Gastrocnemius medialis (tissue), 4 donors: ENCODE measurements around the gene FAM124A. TPM values are rescaled to one million over a fixed set of nuclear protein-coding genes. Genes with fewer than 3 reads are reported as not detected.

Experiments
- ATAC-seq, 2 donors: fragments of 150-250 bp; one replicate each; pipeline ENCODE4 v1.9.1; 2016
- DNase-seq, 2 donors: peaks; one replicate each; pipeline ENCODE4 v3.0.0-alpha.2; 2019
- H3K27ac ChIP-seq, 4 donors: fragments of 200-600 bp; sonication (generic); 1 replicate in 1 of 4; 2 replicates in 3 of 4; pipeline ENCODE4 v1.5.1; 2016 to 2018; ENCODE audit warnings: mild to moderate bottlenecking in 2 of 4, moderate library complexity in 1 of 4
- H3K27me3 ChIP-seq, 3 donors: fragments of 200-600 bp; sonication (generic) in 2 of 3; 1 replicate in 1 of 3; 2 replicates in 2 of 3; pipeline versions ENCODE4 v1.5.1 to v1.6.0; 2016 to 2019; ENCODE audit warnings: mild to moderate bottlenecking in 1 of 3, moderate library complexity in 1 of 3
- H3K36me3 ChIP-seq, 2 donors: fragments of 200-600 bp; sonication (generic) in 1 of 2; one replicate each; pipeline ENCODE4 v1.5.1; 2017 to 2018
- H3K4me1 ChIP-seq, 2 donors: fragments of 200-600 bp; sonication (generic) in 1 of 2; one replicate each; pipeline ENCODE4 v1.5.1; 2016 to 2017; ENCODE audit warnings: mild to moderate bottlenecking in 2 of 2
- H3K4me3 ChIP-seq, 4 donors: fragments of 200-600 bp; sonication (generic) in 3 of 4; 1 replicate in 1 of 4; 2 replicates in 3 of 4; pipeline ENCODE4 v1.5.1; 2016 to 2019; ENCODE audit warnings: mild to moderate bottlenecking in 2 of 4
- H3K9me3 ChIP-seq, 3 donors: fragments of 200-600 bp; sonication (generic) in 2 of 3; 1 replicate in 1 of 3; 2 replicates in 2 of 3; pipeline ENCODE4 v1.5.1; 2016 to 2019
- POLR2A ChIP-seq, 2 donors: fragments of 450-650 bp; IDR thresholded peaks; one replicate each; pipeline ENCODE4 v1.6.1; 2017; ENCODE audit warnings: antibody characterized with exemption in 2 of 2, mild to moderate bottlenecking in 2 of 2, moderate library complexity in 2 of 2
- in situ Hi-C, 4 donors: fragments of 200-750 bp; cut with MboI; loops; one replicate each; pipeline versions ENCODE4 v1.15.0 to v1.8.0; 2017; ENCODE audit warnings: low sequenced_read_pairs in 4 of 4
- intact Hi-C: fragments of 100-400 bp; cut with DNase I; formaldehyde crosslinking; loops from one replicate; pipeline ENCODE4 v1.15.1; 2023; ENCODE audit warnings: low total_unique reads
- total RNA-seq, 4 donors: library from RNA; depleted of rRNA; stranded (reverse); fragments of >200 nt; gene quantifications; one replicate each; pipeline versions ENCODE4 v1.1.0 to v1.2.3, GENCODE V29; 2016
- TF ChIP-seq, protein P1 (sequence below), 5 experiments: fragments of 450-650 bp in 3 of 5; fragments of 200-600 bp in 2 of 5; sonication (generic) in 2 of 5; IDR thresholded peaks in 4 of 5; conservative IDR thresholded peaks in 1 of 5; 1 replicate in 4 of 5; 2 replicates in 1 of 5; pipeline ENCODE4 v1.5.1; 2016 to 2019; ENCODE audit warnings: antibody characterized with exemption in 5 of 5, mild to moderate bottlenecking in 3 of 5, moderate library complexity in 3 of 5

Gene FAM124A
- total RNA-seq, 4 donors from 2014 or later, result 0.66 to 2.0 (median 0.81) TPM

DNA sequence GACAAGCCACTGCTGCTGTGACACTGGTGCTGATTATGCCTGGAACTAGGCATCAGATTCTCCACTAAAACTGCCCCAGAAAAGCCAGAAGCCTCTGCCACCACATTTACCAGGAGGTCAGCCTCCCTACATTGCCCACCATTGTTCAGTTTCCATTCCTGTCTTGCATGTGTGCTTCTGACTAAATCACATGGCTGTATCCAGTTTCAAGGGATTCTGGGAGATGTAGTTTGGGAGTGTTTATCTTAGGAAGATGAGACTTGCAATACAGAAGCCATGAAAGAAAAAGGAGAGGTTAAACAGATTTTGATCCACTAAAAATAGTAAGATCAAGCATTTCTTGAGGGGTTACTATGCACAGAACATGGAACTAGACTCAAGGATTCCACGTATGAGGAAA lies 76.6 kb downstream of the FAM124A start:
- Histone ChIP-seq H3K4me3 (no peak overlapping the region), H3K27me3 (no peaks in the 10 kb centered on the region), H3K9me3 (no peaks in the 10 kb centered on the region), H3K4me1 (no peaks in the 10 kb centered on the region), H3K27ac (no peak overlapping the region), H3K36me3 (no peaks in the 10 kb centered on the region)
- ATAC-seq (no peak), DNase-seq (no peak)
- TF ChIP-seq POLR2A (IDR thresholded peaks at IDR 0.05), result no peak
- TF ChIP-seq, protein P1, sequence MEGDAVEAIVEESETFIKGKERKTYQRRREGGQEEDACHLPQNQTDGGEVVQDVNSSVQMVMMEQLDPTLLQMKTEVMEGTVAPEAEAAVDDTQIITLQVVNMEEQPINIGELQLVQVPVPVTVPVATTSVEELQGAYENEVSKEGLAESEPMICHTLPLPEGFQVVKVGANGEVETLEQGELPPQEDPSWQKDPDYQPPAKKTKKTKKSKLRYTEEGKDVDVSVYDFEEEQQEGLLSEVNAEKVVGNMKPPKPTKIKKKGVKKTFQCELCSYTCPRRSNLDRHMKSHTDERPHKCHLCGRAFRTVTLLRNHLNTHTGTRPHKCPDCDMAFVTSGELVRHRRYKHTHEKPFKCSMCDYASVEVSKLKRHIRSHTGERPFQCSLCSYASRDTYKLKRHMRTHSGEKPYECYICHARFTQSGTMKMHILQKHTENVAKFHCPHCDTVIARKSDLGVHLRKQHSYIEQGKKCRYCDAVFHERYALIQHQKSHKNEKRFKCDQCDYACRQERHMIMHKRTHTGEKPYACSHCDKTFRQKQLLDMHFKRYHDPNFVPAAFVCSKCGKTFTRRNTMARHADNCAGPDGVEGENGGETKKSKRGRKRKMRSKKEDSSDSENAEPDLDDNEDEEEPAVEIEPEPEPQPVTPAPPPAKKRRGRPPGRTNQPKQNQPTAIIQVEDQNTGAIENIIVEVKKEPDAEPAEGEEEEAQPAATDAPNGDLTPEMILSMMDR (IDR thresholded peaks at IDR 0.05 in 4 of 5, conservative IDR thresholded peaks at IDR 0.05 in 1 of 5), result no peak
- in situ Hi-C loops, result loop anchor here in 1 of 4 donors (25.0 kb wide), 1 partner anchor 187 kb away; the partner anchor contains the start of gene C13orf42
- intact Hi-C loops, result no loop called here

DNA sequence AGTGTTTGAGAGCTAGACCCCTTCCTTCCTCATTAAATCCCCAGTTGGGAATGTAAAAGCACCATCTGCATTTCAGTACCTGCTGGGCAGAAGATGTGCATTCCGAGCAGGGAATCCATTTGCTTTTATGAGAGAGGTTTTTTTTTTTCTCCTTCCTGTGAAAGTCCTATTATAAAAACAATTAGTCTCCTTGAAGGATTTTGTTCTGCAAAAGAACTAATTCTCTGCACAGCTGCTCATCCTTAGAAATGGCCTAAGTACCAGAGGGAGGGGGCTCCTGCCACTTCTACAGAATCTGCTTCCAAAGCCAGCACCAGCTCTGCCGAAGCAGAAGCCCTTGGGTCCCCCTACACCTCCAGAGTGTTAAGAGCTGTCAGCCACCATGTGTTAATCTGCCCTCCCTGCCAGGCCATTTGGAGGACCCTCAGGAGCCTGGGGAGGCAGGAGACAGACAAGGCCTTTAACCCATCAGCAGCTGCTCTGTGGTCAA lies 80.9 kb downstream of the FAM124A start:
- H3K4me1 ChIP-seq, result no peaks in the 10 kb centered on the region
- in situ Hi-C loops, result no loop called here
- no peak overlapping the region for H3K4me3 ChIP-seq
- ATAC-seq (no peak), DNase-seq (no peak)
- intact Hi-C loops, result no loop called here
- no peaks in the 10 kb centered on the region for H3K27me3 ChIP-seq
- TF ChIP-seq, protein P1 (IDR thresholded peaks at IDR 0.05 in 4 of 5, conservative IDR thresholded peaks at IDR 0.05 in 1 of 5), result no peak
- no peak for TF ChIP-seq POLR2A (IDR thresholded peaks at IDR 0.05)
- H3K9me3 ChIP-seq, result no peaks in the 10 kb centered on the region
- no peak overlapping the region for H3K27ac ChIP-seq
- no peaks in the 10 kb centered on the region for H3K36me3 ChIP-seq

DNA sequence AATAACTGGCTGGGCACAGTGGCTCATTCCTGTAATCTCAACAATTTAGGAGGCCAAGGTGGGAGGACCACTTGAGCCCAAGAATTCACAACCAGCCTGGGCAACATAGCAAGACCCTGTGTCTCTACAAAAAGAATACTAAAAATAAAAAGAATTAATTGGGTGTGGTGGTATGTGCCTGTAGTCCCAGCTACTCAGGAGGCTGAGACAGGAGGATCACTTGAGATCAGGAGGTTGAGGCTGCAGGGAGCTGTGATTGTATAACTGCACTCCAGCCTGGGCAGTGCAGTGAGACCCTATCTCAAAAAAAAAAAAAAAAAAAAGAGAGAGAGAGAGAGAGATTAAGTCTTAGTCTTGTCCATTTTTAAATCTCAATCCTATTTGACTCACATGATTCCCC lies 81.7 kb downstream of the FAM124A start:
- ATAC-seq, result no peak
- Histone ChIP-seq H3K9me3 (no peaks in the 10 kb centered on the region), H3K36me3 (no peaks in the 10 kb centered on the region), H3K27ac (no peak overlapping the region), H3K4me3 (no peak overlapping the region), H3K4me1 (no peaks in the 10 kb centered on the region), H3K27me3 (no peaks in the 10 kb centered on the region)
- intact Hi-C loops, result no loop called here
- TF ChIP-seq, protein P1 (IDR thresholded peaks at IDR 0.05 in 4 of 5, conservative IDR thresholded peaks at IDR 0.05 in 1 of 5), result no peak
- TF ChIP-seq POLR2A (IDR thresholded peaks at IDR 0.05), result no peak
- no peak for DNase-seq
- in situ Hi-C loops, result no loop called here

DNA sequence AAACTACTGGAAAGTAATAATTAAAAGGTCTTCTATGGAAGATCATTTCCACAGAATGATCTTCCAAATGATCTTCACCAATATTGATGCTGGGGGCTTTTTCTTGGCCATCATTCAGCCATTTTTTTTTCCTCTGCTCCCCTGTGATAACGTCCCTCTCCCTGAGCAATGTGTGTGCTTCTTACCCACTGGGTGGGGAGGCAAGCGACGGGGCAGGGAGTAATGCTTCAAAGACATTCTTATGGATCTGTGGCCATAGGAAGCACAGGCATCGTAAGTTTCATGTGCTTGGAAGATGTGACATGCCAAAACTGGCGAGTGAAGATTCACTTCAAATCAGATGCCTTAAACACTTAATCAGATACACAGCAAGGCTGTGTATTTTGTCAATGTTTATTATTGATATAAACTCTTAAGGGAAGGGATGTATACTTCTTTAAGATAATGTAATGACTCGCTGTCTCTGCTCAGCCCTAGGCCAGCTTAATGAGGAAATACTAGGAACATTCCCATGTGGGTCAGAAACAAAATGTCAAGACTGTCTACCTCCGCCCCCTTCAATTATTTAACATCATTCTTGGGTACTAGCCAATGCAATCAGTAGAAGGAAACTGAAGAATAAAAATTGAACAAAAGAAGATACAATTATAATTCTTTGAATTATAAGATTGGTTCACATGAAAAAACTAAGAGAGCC lies 83.2 kb downstream of the FAM124A start:
- no peak for DNase-seq
- Histone ChIP-seq H3K27ac (no peak overlapping the region), H3K4me1 (no peaks in the 10 kb centered on the region), H3K36me3 (no peaks in the 10 kb centered on the region), H3K9me3 (no peaks in the 10 kb centered on the region), H3K27me3 (no peaks in the 10 kb centered on the region), H3K4me3 (no peak overlapping the region)
- intact Hi-C loops, result no loop called here
- TF ChIP-seq, protein P1 (IDR thresholded peaks at IDR 0.05 in 4 of 5, conservative IDR thresholded peaks at IDR 0.05 in 1 of 5), result no peak
- no peak for TF ChIP-seq POLR2A (IDR thresholded peaks at IDR 0.05)
- in situ Hi-C loops, result no loop called here
- ATAC-seq, result no peak
